Measurements from ENCODE around the gene CAMTA1. TPM values are rescaled to one million over a fixed set of nuclear protein-coding genes. Genes with fewer than 3 reads are reported as not detected.

Gene CAMTA1
- total RNA-seq, 1 donor from 2014 or later, result 81.6 TPM

DNA sequence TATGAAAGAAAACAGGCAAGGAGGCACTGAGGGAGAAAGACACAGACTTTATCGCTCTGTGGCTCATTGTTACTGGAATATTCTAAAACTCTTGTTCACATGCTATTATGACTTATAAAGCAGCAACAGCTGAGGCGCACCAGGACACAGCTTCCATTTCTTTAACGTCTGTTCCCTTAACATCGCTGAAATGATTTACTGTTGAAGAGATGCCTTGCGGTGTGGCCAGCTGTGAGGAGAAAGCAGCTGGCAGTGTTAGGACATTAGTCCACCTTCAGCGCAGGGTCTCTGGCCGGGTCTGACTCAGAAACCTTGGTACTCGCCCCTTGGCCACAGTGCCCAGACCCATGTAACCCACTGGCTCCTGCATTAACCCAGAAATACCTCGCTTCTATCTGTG is 995.7 kb downstream of the CAMTA1 start:
- Mint-ChIP-seq H3K36me3 (ENCODE audit: unreplicated experiment) (peaks cover 26% of the 10 kb centered on the region), H3K4me3 (ENCODE audit: unreplicated experiment) (no peak overlapping the region), H3K9me3 (ENCODE audit: unreplicated experiment) (no peaks in the 10 kb centered on the region), H3K27me3 (ENCODE audit: unreplicated experiment) (no peaks in the 10 kb centered on the region), H3K27ac (ENCODE audit: unreplicated experiment) (no peak overlapping the region), H3K4me1 (ENCODE audit: unreplicated experiment) (peaks cover 13% of the 10 kb centered on the region)
- TF ChIP-seq, protein P1, sequence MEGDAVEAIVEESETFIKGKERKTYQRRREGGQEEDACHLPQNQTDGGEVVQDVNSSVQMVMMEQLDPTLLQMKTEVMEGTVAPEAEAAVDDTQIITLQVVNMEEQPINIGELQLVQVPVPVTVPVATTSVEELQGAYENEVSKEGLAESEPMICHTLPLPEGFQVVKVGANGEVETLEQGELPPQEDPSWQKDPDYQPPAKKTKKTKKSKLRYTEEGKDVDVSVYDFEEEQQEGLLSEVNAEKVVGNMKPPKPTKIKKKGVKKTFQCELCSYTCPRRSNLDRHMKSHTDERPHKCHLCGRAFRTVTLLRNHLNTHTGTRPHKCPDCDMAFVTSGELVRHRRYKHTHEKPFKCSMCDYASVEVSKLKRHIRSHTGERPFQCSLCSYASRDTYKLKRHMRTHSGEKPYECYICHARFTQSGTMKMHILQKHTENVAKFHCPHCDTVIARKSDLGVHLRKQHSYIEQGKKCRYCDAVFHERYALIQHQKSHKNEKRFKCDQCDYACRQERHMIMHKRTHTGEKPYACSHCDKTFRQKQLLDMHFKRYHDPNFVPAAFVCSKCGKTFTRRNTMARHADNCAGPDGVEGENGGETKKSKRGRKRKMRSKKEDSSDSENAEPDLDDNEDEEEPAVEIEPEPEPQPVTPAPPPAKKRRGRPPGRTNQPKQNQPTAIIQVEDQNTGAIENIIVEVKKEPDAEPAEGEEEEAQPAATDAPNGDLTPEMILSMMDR (IDR thresholded peaks at IDR 0.05), result no peak
- DNase-seq (ENCODE audit: extremely low spot score, unreplicated experiment), result no peak

DNA sequence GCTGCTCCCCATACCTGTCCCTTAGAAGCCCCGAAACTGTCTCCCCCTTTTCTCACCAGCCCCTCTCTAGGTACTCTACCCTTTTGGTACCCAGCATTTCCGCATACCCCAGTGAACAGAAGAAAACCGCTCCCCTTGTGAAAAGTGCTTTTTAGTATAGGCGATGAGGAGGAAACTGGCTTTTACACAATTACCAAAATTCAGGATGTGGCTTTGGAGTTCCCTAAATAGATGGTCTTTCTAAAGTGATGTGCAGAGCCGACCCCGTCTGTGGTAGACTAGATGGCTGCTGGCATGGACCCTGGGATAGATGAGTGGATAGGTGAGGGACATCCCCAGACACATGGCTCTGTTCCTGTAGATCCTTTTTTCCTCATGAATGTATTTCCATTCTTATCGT is 996.2 kb downstream of the CAMTA1 start:
- Mint-ChIP-seq H3K4me3 (ENCODE audit: unreplicated experiment) (no peak overlapping the region), H3K27ac (ENCODE audit: unreplicated experiment) (no peak overlapping the region), H3K4me1 (ENCODE audit: unreplicated experiment) (peaks cover 13% of the 10 kb centered on the region), H3K9me3 (ENCODE audit: unreplicated experiment) (no peaks in the 10 kb centered on the region), H3K27me3 (ENCODE audit: unreplicated experiment) (no peaks in the 10 kb centered on the region), H3K36me3 (ENCODE audit: unreplicated experiment) (peaks cover 25% of the 10 kb centered on the region)
- no peak for DNase-seq (ENCODE audit: extremely low spot score, unreplicated experiment)
- TF ChIP-seq, protein P1 (IDR thresholded peaks at IDR 0.05), result no peak

DNA sequence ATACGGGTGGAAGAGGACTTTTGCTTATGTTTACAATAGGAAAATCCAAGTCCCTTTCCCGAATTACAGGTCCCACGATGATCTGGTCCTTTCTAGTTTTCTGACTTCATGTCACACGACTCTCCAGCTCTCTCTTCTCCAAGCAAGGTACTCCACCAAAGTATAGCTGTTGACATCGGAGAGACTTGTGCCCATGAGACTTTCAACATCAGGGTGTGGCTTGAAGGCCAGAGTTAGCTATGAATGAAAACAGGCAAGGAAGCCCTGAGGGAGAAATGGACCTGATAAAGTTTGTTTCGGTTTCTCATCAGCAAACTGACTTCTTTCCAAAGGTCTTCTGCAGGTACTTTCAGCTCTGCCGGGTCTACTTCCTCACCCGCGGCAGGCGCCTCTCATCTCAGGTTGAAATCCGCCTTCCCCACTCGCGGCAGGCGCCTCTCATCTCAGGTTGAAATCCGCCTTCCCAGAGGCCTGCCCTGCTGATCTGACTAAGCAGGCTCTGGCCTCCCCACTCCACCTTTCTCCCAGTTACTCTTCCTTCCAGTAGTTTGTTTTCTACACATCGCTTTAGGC is 996.8 kb downstream of the CAMTA1 start:
- DNase-seq (ENCODE audit: extremely low spot score, unreplicated experiment), result no peak
- H3K4me3 Mint-ChIP-seq (ENCODE audit: unreplicated experiment), result no peak overlapping the region
- peaks cover 24% of the 10 kb centered on the region for H3K36me3 Mint-ChIP-seq (ENCODE audit: unreplicated experiment)
- TF ChIP-seq, protein P1 (IDR thresholded peaks at IDR 0.05), result no peak
- H3K27ac Mint-ChIP-seq (ENCODE audit: unreplicated experiment), result no peak overlapping the region
- no peaks in the 10 kb centered on the region for H3K9me3 Mint-ChIP-seq (ENCODE audit: unreplicated experiment)
- H3K27me3 Mint-ChIP-seq (ENCODE audit: unreplicated experiment), result no peaks in the 10 kb centered on the region
- peaks cover 13% of the 10 kb centered on the region for H3K4me1 Mint-ChIP-seq (ENCODE audit: unreplicated experiment)

- H3K27me3 Mint-ChIP-seq (ENCODE audit: unreplicated experiment), result no peaks in the 10 kb centered on the region
- H3K9me3 Mint-ChIP-seq (ENCODE audit: unreplicated experiment), result no peaks in the 10 kb centered on the region
- H3K4me1 Mint-ChIP-seq (ENCODE audit: unreplicated experiment), result peaks cover 13% of the 10 kb centered on the region
- no peak for DNase-seq (ENCODE audit: extremely low spot score, unreplicated experiment)
- H3K36me3 Mint-ChIP-seq (ENCODE audit: unreplicated experiment), result peaks cover 11% of the 10 kb centered on the region
- TF ChIP-seq, protein P1 (IDR thresholded peaks at IDR 0.05), result no peak
- peak overlapping the region; percentile 67 for H3K27ac Mint-ChIP-seq (ENCODE audit: unreplicated experiment)
- H3K4me3 Mint-ChIP-seq (ENCODE audit: unreplicated experiment), result peak overlapping the region; percentile 80
Measured at GRCh38 chr1:7783178-7783711, 998.0 kb downstream of the CAMTA1 start.

DNA sequence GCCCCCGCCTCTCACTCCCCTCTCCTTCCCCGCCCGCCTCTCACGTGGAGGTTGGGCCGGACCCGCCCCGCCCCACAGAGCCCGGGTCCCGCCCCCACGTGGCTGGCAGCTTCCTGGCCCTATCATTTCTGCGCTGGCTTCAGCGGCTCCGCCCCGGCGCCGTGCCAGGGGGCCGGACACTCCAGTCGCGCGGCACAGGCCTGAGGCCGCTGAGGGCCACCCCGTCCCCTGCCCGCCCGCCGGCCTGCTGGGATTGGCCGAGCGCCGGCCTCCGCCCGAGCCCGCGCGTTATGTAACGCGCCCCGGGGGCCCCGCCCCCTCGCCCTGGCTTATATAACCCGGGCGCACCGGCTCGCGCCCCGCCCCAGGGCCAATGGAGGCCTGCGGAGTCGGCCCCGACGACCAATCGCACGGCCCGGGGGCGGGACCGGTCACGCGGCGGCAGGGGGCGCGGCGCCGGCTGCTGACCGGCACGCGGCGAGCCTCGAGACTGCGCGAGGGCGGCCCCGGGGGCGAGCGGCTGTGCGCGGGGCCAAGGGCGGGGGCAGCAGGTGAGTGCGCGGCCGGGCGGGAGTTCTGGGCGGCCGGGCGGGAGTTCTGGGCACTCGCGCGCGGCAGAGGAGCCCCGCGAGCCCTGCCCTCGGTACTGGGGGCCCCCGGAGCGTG is 998.7 kb downstream of the CAMTA1 start, which contains the start of gene PER3:
Gene PER3 (plus strand): TSS at position 466 of the 666 bp plus-strand sequence. CDS start 587 bp downstream, outside the sequence.
- H3K27me3 Mint-ChIP-seq (ENCODE audit: unreplicated experiment), result no peaks in the 10 kb centered on the region
- TF ChIP-seq, protein P1 (IDR thresholded peaks at IDR 0.05), result no peak
- H3K4me3 Mint-ChIP-seq (ENCODE audit: unreplicated experiment), result peak within 1 kb of the TSS; percentile 80
- peaks cover 8% of the 10 kb centered on the region for H3K36me3 Mint-ChIP-seq (ENCODE audit: unreplicated experiment)
- peak within 1 kb of the TSS; percentile 67 for H3K27ac Mint-ChIP-seq (ENCODE audit: unreplicated experiment)
- peaks cover 13% of the 10 kb centered on the region for H3K4me1 Mint-ChIP-seq (ENCODE audit: unreplicated experiment)
- H3K9me3 Mint-ChIP-seq (ENCODE audit: unreplicated experiment), result no peaks in the 10 kb centered on the region
- DNase-seq (ENCODE audit: extremely low spot score, unreplicated experiment), result peak; percentile 100
